NCI-H2171 (cell line): ENCODE measurements around the gene MAPK6.

Experiments
- DNase-seq: peaks from one replicate; lab custom pipeline; 2025; lab: John Stamatoyannopoulos, UW

Gene MAPK6

GRCh38 chr15:52103217-52104207 is 84.5 kb downstream of the MAPK6 start:
- DNase-seq: no peak

- DNase-seq: no peak
Measured at GRCh38 chr15:52104532-52105004, 85.5 kb downstream of the MAPK6 start.

GRCh38 chr15:52105846-52106245 is 86.8 kb downstream of the MAPK6 start:
- no peak for DNase-seq

- no peak for DNase-seq
Measured at GRCh38 chr15:52106641-52107040, 87.6 kb downstream of the MAPK6 start.

GRCh38 chr15:52107238-52107637 is 88.2 kb downstream of the MAPK6 start:
- no peak for DNase-seq

GRCh38 chr15:52109559-52110451 is 90.8 kb downstream of the MAPK6 start:
- DNase-seq: no peak

GRCh38 chr15:52111517-52112202 is 92.6 kb downstream of the MAPK6 start:
- DNase-seq: no peak

- no peak for DNase-seq
Measured at GRCh38 chr15:52112203-52112750, 93.3 kb downstream of the MAPK6 start.

GRCh38 chr15:52113235-52113634 is 94.2 kb downstream of the MAPK6 start:
- no peak for DNase-seq

GRCh38 chr15:52113708-52114107 is 94.7 kb downstream of the MAPK6 start:
- DNase-seq: no peak

GRCh38 chr15:52114261-52115055 is 95.4 kb downstream of the MAPK6 start:
- no peak for DNase-seq

- no peak for DNase-seq
Measured at GRCh38 chr15:52115598-52116427, 96.8 kb downstream of the MAPK6 start.
